K562 (cell line): ENCODE measurements around the gene WFDC13. TPM values are rescaled to one million over a fixed set of nuclear protein-coding genes. Genes with fewer than 3 reads are reported as not detected.

Experiments used
- ATAC-seq: fragments of 200-7000 bp; cut with Tn5 transposase; 3 replicates; pipeline ENCODE4 v1.9.1; 2020; ENCODE audit warnings: moderate library complexity
- Bru-seq: library from RNA; stranded (reverse); fragments of 400-500 nt; gene quantifications from one replicate; lab custom pipeline; 2021; lab: Mats Ljungman, UMichigan
- BruChase-seq, 2 experiments: library from RNA; stranded (reverse); fragments of 400-500 nt; gene quantifications; one replicate each; lab custom pipeline; 2021; lab: Mats Ljungman, UMichigan
- BruUV-seq: library from RNA; stranded (reverse); fragments of 400-500 nt; replicated peaks from 2 replicates; lab custom pipeline; 2021; lab: Mats Ljungman, UMichigan
- CTCF ChIA-PET: fragments of 300-600 bp; formaldehyde crosslinking; extraction: SDS; loops from one replicate; lab custom pipeline; 2021; ENCODE audit warnings: low intra/inter-chr PET ratio; lab: Yijun Ruan, JAX
- POLR2A ChIA-PET: fragments of 300-600, 350-650 bp; sonication (Branson Sonifier 250); formaldehyde crosslinking; extraction: SDS; loops from one replicate; lab custom pipeline; 2021; ENCODE audit warnings: antibody characterized with exemption, inconsistent platforms; lab: Yijun Ruan, JAX
- DNase-seq, 4 experiments: peaks; one replicate each; pipeline versions ENCODE4 v3.0.0 to v3.0.0-alpha.2; 2011 to 2018; ENCODE audit warnings: low spot score in 3 of 4, mixed read lengths in 3 of 4; ENCODE audit errors: extremely low read depth in 1 of 4
- FAIRE-seq: peaks from 2 replicates; lab custom pipeline; 2011; peaks lifted over from hg19 to GRCh38; lab: Jason Lieb, UNC
- H2AFZ ChIP-seq: 2 replicates; pipeline ENCODE4 v1.6.0; 2011; ENCODE audit warnings: low read depth, low read length, control low read depth, inconsistent platforms
- H3K27ac ChIP-seq: fragments of 200-600 bp; 3 replicates; pipeline ENCODE4 v1.8.0; 2011; ENCODE audit warnings: low read depth, mild to moderate bottlenecking, control low read depth, inconsistent platforms, low read length, moderate library complexity, mixed read lengths; ENCODE audit errors: extremely low read depth
- H3K27me3 ChIP-seq, 2 experiments: fragments of 300-600 bp in 1 of 2; 2 replicates in 1 of 2; 3 replicates in 1 of 2; pipeline versions ENCODE4 v1.6.0 to v1.8.0; 2011; ENCODE audit warnings: inconsistent platforms in 2 of 2, low read length in 2 of 2, mild to moderate bottlenecking in 1 of 2, mixed read lengths in 1 of 2, moderate library complexity in 1 of 2; ENCODE audit not compliant: control insufficient read depth in 2 of 2, insufficient read depth in 2 of 2
- H3K36me3 ChIP-seq: fragments of 300-600 bp; 3 replicates; pipeline ENCODE4 v1.8.0; 2011; ENCODE audit warnings: mild to moderate bottlenecking, low read length, inconsistent platforms; ENCODE audit not compliant: control insufficient read depth, insufficient read depth
- H3K4me1 ChIP-seq, 2 experiments: fragments of 200-600 bp in 1 of 2; replicated peaks in 1 of 2; 2 replicates in 1 of 2; 3 replicates in 1 of 2; pipeline versions ENCODE4 v1.5.1 to v1.8.0; 2011; ENCODE audit warnings: inconsistent platforms in 2 of 2, low read length in 2 of 2, mild to moderate bottlenecking in 1 of 2, mixed read lengths in 1 of 2, moderate library complexity in 1 of 2; ENCODE audit not compliant: control insufficient read depth in 2 of 2, insufficient read depth in 2 of 2
- H3K4me2 ChIP-seq: 2 replicates; pipeline ENCODE4 v1.6.1; 2011; ENCODE audit warnings: low read length, control low read depth, inconsistent platforms, mixed read lengths; ENCODE audit not compliant: insufficient read depth
- H3K4me3 ChIP-seq: fragments of 200-600 bp; sonication (generic), shearing (Covaris generic); 2 replicates; pipeline ENCODE4 v1.5.1; 2016; ENCODE audit warnings: control low read depth, inconsistent platforms
- H3K79me2 ChIP-seq: fragments of 200-600 bp; 3 replicates; pipeline ENCODE4 v1.8.0; 2011; ENCODE audit warnings: low read length, inconsistent platforms; ENCODE audit not compliant: control insufficient read depth, insufficient read depth
- H3K9ac ChIP-seq, 2 experiments: 2 replicates each; pipeline versions ENCODE4 v1.6.0 to v1.6.1; 2011; ENCODE audit warnings: low read depth in 2 of 2, low read length in 2 of 2, control low read depth in 1 of 2, inconsistent platforms in 1 of 2, mild to moderate bottlenecking in 1 of 2, mixed read lengths in 1 of 2; ENCODE audit not compliant: insufficient read depth in 1 of 2
- H3K9me1 ChIP-seq: one replicate; pipeline ENCODE4 v1.6.0; 2011; ENCODE audit warnings: inconsistent platforms, mild to moderate bottlenecking, low read length, moderate library complexity; ENCODE audit not compliant: control insufficient read depth, insufficient read depth
- H3K9me3 ChIP-seq: replicated peaks from 2 replicates; pipeline ENCODE4 v1.5.1; 2011; ENCODE audit warnings: low read depth, low read length, inconsistent platforms; ENCODE audit not compliant: control insufficient read depth, insufficient read depth
- H4K20me1 ChIP-seq: replicated peaks from 2 replicates; pipeline ENCODE4 v1.6.1; 2011; ENCODE audit warnings: low read length, inconsistent platforms, mixed read lengths; ENCODE audit not compliant: control insufficient read depth, insufficient read depth
- CBFA2T2 ChIP-seq: fragments of 450-650 bp; conservative IDR thresholded peaks from 2 replicates; pipeline ENCODE4 v1.6.1; 2017; ENCODE audit warnings: mild to moderate bottlenecking
- HMG20A ChIP-seq: fragments of 450-650 bp; formaldehyde crosslinking; conservative IDR thresholded peaks from 2 replicates; pipeline ENCODE4 v1.4.0; 2020; ENCODE audit warnings: mild to moderate bottlenecking, mixed read lengths
- JUNB ChIP-seq: fragments of 450-650 bp; formaldehyde crosslinking; conservative IDR thresholded peaks from 2 replicates; pipeline ENCODE4 v1.4.0; 2020; ENCODE audit warnings: mild to moderate bottlenecking
- THRAP3 ChIP-seq: fragments of 450-650 bp; IDR thresholded peaks from 2 replicates; pipeline ENCODE4 v1.6.1; 2016; ENCODE audit warnings: mild to moderate bottlenecking, inconsistent platforms, borderline replicate concordance
- ZNF121 ChIP-seq: sonication (generic); formaldehyde crosslinking; conservative IDR thresholded peaks from 2 replicates; pipeline ENCODE4 v1.8.0; 2022; ENCODE audit warnings: missing genetic modification reagents
- WGBS: fragments of 100-300 bp; shearing (Covaris generic); methylation state at CpG from one replicate; pipeline ENCODE4 v1.1.6; 2016; ENCODE audit warnings: low coverage, mixed read lengths; ENCODE audit not compliant: insufficient coverage; ENCODE audit errors: missing lambda C conversion rate; 5-methylcytosine and 5-hydroxymethylcytosine counted together
- in situ Hi-C: fragments of 300-500 bp; cut with MboI; formaldehyde crosslinking; loops from 4 replicates; pipeline ENCODE4 v1.15.0; 2018; ENCODE audit warnings: inconsistent platforms, mixed read lengths
- intact Hi-C: fragments of 100-400 bp; cut with micrococcal nuclease; formaldehyde crosslinking; loops from 2 replicates; pipeline ENCODE4 v1.14.2; 2022
- long read RNA-seq, 3 experiments: library from polyadenylated mRNA in 2 of 3; library from RNA in 1 of 3; unstranded in 2 of 3; stranded (forward) in 1 of 3; transcript quantifications; one replicate each; pipeline ENCODE4 v2.0.0, GENCODE V29; 2019 to 2022
- polyA minus RNA-seq, 3 experiments: library from RNA; depleted of rRNA, polyadenylated mRNA; stranded (reverse); fragments of >200 nt; gene quantifications; 2 replicates each; pipeline ENCODE4 v1.2.3, GENCODE V29; 2011
- polyA plus RNA-seq, 8 experiments: library from polyadenylated mRNA; depleted of rRNA in 4 of 8; stranded (reverse) in 5 of 8; unstranded in 3 of 8; fragments of >200 nt; fragmentation: Nextera tagmentation in 2 of 8; fragmentation: Illumina TruSeq in 1 of 8; extraction: Ambion mirVana in 2 of 8; extraction: Trizol in 1 of 8; gene quantifications; 2 replicates each; pipeline versions ENCODE4 v1.2.1 to v1.2.3, GENCODE V29; 2011 to 2014; ENCODE audit warnings: inconsistent platforms in 1 of 8, missing spikeins in 1 of 8
- total RNA-seq, 7 experiments: library from RNA; depleted of rRNA in 6 of 7; stranded (reverse); fragments of >200 nt in 6 of 7; fragmentation: Illumina TruSeq in 2 of 7; extraction: Trizol in 2 of 7; gene quantifications; 2 replicates each; pipeline versions ENCODE4 v1.2.1 to v1.2.3, GENCODE V29; 2011 to 2021; ENCODE audit warnings: low replicate concordance in 1 of 7

WFDC13 gene, protein sequence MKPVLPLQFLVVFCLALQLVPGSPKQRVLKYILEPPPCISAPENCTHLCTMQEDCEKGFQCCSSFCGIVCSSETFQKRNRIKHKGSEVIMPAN
- not detected in 2 replicates for total RNA-seq (2011; cell fraction: chromatin; rRNA removed; ENCODE audit: low replicate concordance)
- total RNA-seq (2011; cell fraction: nucleolus; rRNA removed) = not detected in 2 replicates
- not detected in 2 replicates for total RNA-seq (2011; cell fraction: nucleoplasm; rRNA removed)
- total RNA-seq (2014; rRNA removed) (not detected in 2 replicates), total RNA-seq (2014; rRNA removed; fragmentation: Illumina TruSeq; extraction: Trizol) (not detected in 2 replicates), total RNA-seq (2015; rRNA removed; fragmentation: Illumina TruSeq; extraction: Trizol) (not detected in 2 replicates), total RNA-seq (2021) (not detected in 2 replicates), polyA plus RNA-seq (2011; rRNA removed) (not detected in 2 replicates), polyA plus RNA-seq (2014; fragmentation: Illumina TruSeq; extraction: Trizol) (not detected in 2 replicates), polyA plus RNA-seq (2014; fragmentation: Nextera tagmentation; extraction: Ambion mirVana) (not detected), polyA plus RNA-seq (2014; rRNA removed) (not detected in 2 replicates), polyA minus RNA-seq (2011; rRNA and poly(A)+ RNA removed) (not detected in 2 replicates), Bru-seq, nascent RNA (not detected), BruChase-seq, experiment 1, labeled RNA remaining after a 2-hour chase (not detected), BruChase-seq, experiment 2, labeled RNA remaining after a 6-hour chase (not detected)
- polyA plus RNA-seq (2011; cell fraction: cytosol; rRNA removed) = not detected in 2 replicates
- polyA plus RNA-seq (2011; cell fraction: nucleus; rRNA removed) = not detected in 2 replicates
- polyA plus RNA-seq (2012) = not detected in 2 replicates
- not detected in 2 replicates for polyA minus RNA-seq (2011; cell fraction: cytosol; rRNA and poly(A)+ RNA removed)
- polyA minus RNA-seq (2011; cell fraction: nucleus; rRNA and poly(A)+ RNA removed) = not detected in 2 replicates
- long read RNA-seq, experiment 1 = 0 reads
- long read RNA-seq, experiment 2 = 0 reads
- long read RNA-seq, experiment 3 = 0 reads

DNA sequence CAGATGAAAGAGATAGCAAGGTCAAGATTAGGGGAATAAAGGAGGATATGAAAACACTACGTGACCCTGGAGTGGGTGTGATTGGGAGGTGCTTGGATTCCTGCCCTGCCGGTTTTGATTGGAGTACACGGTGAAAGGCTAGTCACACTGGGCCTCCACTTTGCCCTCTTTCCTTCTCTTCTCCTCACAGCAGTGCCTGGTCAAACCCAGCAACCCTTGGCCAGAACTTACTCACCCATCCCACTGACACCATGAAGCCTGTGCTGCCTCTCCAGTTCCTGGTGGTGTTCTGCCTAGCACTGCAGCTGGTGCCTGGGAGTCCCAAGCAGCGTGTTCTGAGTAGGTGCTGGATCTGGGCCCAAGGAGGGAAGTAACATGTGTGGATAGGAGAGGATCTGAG lies at the start of gene WFDC13:
Gene WFDC13 (plus strand): TSS at position 166 of the 400 bp plus-strand sequence. CDS start 86 bp downstream, at position 252.
- FAIRE-seq = no peak
- intact Hi-C loops (no loop called here), in situ Hi-C loops (no loop called here)
- H3K27me3 ChIP-seq = peaks cover 0 to 2% of the 10 kb centered on the region in 2 experiments; a peak in 1 of 5 replicates
- no peak for ATAC-seq
- TF ChIP-seq HMG20A (CRISPR knock-in tag) (no peak), JUNB (CRISPR knock-in tag) (no peak), CBFA2T2 (no peak), ZNF121 (CRISPR knock-in tag) (no peak), THRAP3 (no peak)
- no peak within 1 kb of the TSS for H3K27ac ChIP-seq
- no peaks in the 10 kb centered on the region for H3K4me1 ChIP-seq
- H3K9me3 ChIP-seq = no peaks in the 10 kb centered on the region
- WGBS = 0% methylated on average over 4 of the region's 4 CpGs
- BruUV-seq = no TSS peak
- DNase-seq = no peak
- no peaks in the 10 kb centered on the region for H3K79me2 ChIP-seq
- H3K9ac ChIP-seq = no peak within 1 kb of the TSS
- no peaks in the 10 kb centered on the region for H4K20me1 ChIP-seq
- H3K4me2 ChIP-seq = no peak within 1 kb of the TSS
- H3K36me3 ChIP-seq = no peaks in the 10 kb centered on the region
- CTCF ChIA-PET = no interaction called here
- no peak within 1 kb of the TSS for H2AFZ ChIP-seq
- H3K4me3 ChIP-seq = no peak within 1 kb of the TSS
- H3K9me1 ChIP-seq = no peaks in the 10 kb centered on the region
- POLR2A ChIA-PET = interaction anchor here (0.7 to 1.4 kb wide), 2 partner anchors 10 to 31 kb away, joined by 3 read pairs; no protein-coding TSS in a partner anchor
